IPS DF 4.7 (cell line): Measurements from ENCODE around the gene PHLDB1.

Source experiments
- DNase-seq: peaks from one replicate; pipeline ENCODE4 v3.0.0-alpha.2; 2013; ENCODE audit warnings: low spot score; ENCODE audit errors: extremely low read depth

The PHLDB1 gene

DNA sequence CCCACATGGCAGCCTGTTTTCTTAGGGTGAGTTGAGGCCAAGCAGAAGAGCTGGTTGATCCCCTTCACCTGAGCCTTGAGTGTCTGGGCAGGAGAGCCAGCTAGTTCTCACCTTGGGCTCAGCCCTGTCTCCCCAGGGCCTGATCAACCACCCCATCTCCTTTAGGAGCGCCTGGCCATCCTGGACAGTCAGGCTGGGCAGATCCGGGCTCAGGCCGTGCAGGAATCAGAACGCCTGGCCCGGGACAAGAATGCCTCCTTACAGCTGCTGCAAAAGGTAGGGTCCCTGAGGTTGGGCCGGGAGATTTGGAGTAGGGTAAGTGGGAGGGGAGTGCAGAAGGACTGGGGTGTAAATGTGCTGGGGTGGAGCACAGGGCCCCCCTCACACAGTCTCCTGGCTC is 31.3 kb downstream of the PHLDB1 start:
- DNase-seq, result no peak

GRCh38 chr11:118639899-118640298 is 32.5 kb downstream of the PHLDB1 start:
- no peak for DNase-seq

- DNase-seq, result no peak
Measured at GRCh38 chr11:118640332-118641154, 33.1 kb downstream of the PHLDB1 start.

- DNase-seq, result no peak
Measured at GRCh38 chr11:118641397-118642019, 34.1 kb downstream of the PHLDB1 start.

DNA sequence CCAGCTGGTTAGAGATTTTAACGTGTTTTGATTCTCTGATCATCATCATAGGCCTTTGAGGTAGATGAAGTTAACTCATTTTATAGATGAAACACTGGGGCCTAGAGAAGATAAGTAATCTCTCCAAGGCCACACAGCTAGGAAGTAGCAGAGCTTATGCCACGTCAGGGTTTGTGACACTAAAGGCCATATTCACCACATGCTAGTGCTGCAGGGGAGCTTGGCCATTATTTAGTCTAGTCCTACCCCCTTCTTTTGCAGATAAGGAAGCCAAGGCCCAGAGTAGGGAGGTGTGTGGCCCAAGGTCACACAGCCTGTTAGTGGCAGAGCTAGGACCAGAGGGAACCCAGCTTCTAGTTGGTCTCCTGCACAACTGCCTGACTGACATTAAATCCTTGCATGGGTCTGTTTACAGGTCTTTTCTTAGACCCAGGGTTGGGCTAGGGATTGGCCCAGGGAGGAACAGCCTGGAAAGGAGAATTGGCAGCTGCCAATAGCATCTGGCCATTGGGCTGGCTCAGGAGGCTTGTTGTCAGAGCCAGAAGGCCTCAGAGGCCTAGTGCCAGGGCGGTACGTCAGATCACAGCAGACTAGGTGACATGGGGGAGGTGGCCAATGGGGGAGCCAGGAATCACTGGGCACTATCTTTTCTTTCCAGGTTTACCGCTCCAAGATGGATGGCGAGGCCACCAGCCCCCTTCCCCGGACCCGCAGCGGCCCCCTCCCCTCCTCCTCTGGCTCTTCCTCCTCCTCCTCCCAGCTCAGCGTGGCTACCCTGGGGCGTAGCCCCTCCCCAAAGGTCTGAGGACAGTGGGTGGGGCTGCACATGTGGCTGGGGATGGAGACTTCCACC is 36.0 kb downstream of the PHLDB1 start:
- DNase-seq, result no peak

DNA sequence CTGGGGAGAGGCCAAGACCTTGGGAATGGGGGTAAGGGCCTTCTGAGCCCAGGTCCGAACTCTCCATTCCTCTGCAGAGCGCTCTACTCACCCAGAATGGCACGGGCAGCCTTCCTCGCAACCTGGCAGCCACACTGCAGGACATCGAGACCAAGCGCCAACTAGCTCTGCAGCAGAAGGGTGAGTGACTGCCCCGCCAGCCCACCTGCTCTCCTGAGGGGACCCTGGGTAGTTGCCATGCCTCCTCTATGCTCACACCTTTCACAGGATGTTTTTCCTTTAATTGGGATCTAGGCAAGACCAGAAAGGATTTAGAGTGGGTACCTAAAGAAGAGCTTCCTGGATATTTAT is 36.6 kb downstream of the PHLDB1 start:
- no peak for DNase-seq

GRCh38 chr11:118644496-118644895 is 37.1 kb downstream of the PHLDB1 start:
- DNase-seq, result no peak

- no peak for DNase-seq
Measured at GRCh38 chr11:118645066-118645715, 37.8 kb downstream of the PHLDB1 start.

DNA sequence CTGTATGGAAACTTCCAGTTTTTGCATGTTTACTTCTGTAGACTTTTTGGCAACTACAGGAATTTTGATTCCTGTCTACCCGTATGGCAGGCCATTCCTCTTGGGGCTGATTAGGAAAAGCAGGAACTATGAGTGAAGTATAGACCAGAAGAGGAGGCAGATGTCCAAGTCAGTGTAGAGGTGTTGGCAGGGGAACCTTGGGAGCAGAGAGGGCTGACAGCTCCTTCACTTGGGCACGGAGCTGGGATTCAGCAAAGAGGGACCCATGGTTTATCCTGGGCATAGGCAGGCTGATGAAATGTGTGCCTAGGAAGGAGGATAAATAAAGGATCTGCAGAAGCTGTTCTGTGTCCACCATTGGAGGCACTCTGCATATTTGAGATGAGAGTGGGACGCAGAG is 39.0 kb downstream of the PHLDB1 start:
- DNase-seq, result no peak

GRCh38 chr11:118648291-118648690 is 40.9 kb downstream of the PHLDB1 start:
- no peak for DNase-seq

- DNase-seq, result no peak
Measured at GRCh38 chr11:118649941-118650340, 42.5 kb downstream of the PHLDB1 start.

- DNase-seq, result no peak
Measured at GRCh38 chr11:118650366-118650765, 43.0 kb downstream of the PHLDB1 start.

- DNase-seq, result no peak
Measured at GRCh38 chr11:118651820-118652219, 44.4 kb downstream of the PHLDB1 start.

DNA sequence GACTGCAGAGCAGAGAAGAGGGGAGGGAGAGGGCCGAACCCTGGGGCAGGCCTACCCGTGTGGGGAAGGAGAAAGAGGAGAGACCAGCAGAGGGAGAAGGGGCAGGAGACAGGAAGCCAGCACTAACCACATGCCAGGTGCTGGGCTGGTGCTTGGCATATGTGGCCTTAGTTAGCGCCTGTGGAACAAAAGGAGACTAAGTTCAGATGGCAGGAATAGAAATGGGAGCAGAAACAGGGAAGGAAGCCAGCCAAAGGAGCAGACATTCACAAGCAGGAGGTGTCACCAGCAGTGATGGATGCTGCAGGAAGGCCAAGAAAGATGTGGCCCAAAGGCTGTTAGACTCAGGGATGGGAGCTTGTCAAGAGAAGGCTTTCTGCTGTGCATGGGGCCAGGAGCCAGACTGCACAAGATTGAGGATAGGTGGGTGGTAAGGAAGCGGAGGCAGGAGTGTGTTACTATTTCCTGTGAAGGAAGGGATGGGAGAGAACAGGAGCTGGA is 45.3 kb downstream of the PHLDB1 start:
- no peak for DNase-seq

DNA sequence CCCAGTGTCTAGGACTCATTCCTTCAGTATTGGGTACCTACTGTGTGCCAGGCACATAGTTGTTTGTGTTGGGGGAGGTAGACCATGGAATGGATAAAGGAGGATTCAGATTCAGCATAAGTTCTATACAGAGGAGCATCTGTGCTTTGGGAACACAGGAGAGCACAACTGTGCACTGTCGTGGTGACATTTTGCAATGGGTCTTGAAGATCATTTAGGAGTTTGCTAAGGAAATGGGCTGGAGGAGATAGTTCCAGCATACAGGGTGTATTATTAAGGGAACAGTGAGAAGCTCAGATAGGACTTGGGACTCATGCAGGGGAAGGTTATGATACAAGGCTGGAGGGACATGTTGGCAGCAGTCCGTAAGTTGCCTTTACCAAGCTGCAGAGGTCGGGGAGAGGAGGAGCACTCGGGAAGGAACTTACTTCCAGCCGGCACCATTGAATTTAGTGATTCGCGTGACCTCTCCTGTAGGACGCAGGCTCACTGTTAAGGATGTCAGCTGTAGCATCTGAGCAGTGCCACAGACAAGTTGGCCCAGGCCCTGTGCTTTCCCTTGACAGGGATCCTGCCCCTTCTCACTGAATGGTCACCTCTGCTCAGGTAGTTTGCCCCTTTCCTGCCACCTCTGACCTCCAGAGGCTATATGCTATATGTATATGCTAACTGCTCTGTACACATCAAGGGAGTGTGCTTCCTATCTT is 46.4 kb downstream of the PHLDB1 start:
- no peak for DNase-seq

- no peak for DNase-seq
Measured at GRCh38 chr11:118655486-118656190, 48.2 kb downstream of the PHLDB1 start.

GRCh38 chr11:118656563-118657165 is 49.2 kb downstream of the PHLDB1 start:
- no peak for DNase-seq

DNA sequence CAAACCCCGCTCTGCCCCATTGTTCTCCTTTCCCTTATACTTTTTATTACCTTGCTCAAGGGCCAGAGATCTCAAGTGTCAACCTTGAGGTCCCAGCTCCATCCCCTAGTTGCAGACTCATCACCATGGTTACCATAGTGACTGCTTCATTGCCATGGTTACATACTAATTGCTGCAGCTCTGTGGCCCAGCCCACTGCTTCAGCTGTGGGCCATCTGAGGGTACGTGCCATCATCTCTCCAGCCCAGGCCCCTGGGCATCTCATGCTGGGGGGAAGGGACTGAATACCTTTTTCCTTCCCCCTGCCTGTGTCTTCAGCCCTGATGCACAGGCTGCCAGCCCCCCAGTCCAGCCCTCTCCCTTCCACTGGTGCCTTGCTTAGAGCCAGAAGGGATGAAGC is 49.8 kb downstream of the PHLDB1 start:
- no peak for DNase-seq

DNA sequence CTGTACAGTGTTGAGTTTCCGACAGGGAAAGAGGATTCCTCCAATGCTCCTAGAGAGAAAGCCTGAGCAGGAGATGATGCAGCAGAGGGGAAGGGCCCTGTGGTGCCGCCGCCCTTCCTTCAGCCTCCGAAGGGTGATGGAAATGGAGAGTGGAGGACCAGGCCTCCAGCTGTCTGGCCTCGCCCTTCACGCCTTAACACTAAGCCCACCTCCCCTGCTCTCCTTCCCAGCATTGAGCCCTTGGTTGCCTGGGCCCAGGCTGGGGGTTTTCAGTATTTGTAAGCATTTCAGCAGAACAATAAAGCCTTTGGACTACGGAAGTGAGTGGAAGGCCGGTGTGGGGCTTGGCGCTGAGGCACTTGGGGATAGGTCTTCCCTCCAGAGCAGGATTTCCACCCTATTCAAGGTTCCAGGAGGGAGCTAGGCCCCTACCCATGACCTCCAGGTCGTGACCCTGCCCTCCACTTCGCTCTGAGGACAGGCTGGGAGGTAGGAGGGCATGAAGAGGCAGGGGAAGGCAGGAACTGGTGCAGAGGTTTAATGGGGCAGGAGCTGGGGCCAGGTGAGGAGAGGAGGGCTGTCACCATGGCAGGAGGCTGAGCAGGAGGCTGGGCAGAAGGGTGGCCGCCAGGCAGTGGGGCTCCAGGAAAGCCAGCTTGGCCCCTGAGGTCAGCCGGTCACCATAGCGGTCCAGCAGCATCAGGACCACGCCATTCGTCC is 50.5 kb downstream of the PHLDB1 start:
- DNase-seq, result no peak
